Endothelial cell of umbilical vein (primary cell): ENCODE data around the gene SEC16B. TPM values are rescaled to one million over a fixed set of nuclear protein-coding genes. Genes with fewer than 3 reads are reported as not detected.

Experiments used
- BruUV-seq: library from RNA; stranded (reverse); fragments of 400-500 nt; replicated peaks from 2 replicates; lab custom pipeline; 2021; lab: Mats Ljungman, UMichigan
- CTCF ChIA-PET: fragments of 300-600, 350-600 bp; sonication (Branson Sonifier 250); formaldehyde crosslinking; loops from one replicate; lab custom pipeline; 2021; ENCODE audit warnings: antibody characterized with exemption, inconsistent platforms; lab: Charles Lee
- POLR2A ChIA-PET: fragments of 300-600, 350-600 bp; sonication (Branson Sonifier 250); formaldehyde crosslinking; loops from one replicate; lab custom pipeline; 2021; ENCODE audit warnings: antibody characterized with exemption, inconsistent platforms; lab: Charles Lee
- DNase-seq: peaks from one replicate; pipeline ENCODE4 v3.0.0-alpha.2; 2011; ENCODE audit warnings: low read depth, low spot score
- FAIRE-seq: peaks from 2 replicates; lab custom pipeline; 2011; peaks lifted over from hg19 to GRCh38; lab: Jason Lieb, UNC
- H2AFZ ChIP-seq: 2 replicates; pipeline ENCODE4 v1.6.0; 2012; ENCODE audit warnings: low read depth, low read length, control low read depth, inconsistent platforms
- H3K27ac ChIP-seq: 2 replicates; pipeline ENCODE4 v1.5.1; 2011; ENCODE audit warnings: low read depth, mild to moderate bottlenecking, control low read depth, low read length, moderate library complexity; ENCODE audit not compliant: insufficient read depth
- H3K27me3 ChIP-seq, 2 experiments: 2 replicates each; pipeline versions ENCODE4 v1.6.0 to v1.6.1; 2011; ENCODE audit warnings: low read length in 2 of 2, mixed read lengths in 1 of 2; ENCODE audit not compliant: control insufficient read depth in 2 of 2, insufficient read depth in 2 of 2
- H3K36me3 ChIP-seq, 2 experiments: 2 replicates in 1 of 2; 3 replicates in 1 of 2; pipeline ENCODE4 v1.5.1; 2011; ENCODE audit warnings: low read length in 2 of 2, mild to moderate bottlenecking in 1 of 2, moderate library complexity in 1 of 2; ENCODE audit not compliant: control insufficient read depth in 2 of 2, insufficient read depth in 2 of 2; ENCODE audit errors: extremely low read depth in 1 of 2
- H3K4me1 ChIP-seq: 3 replicates; pipeline ENCODE4 v1.5.1; 2011; ENCODE audit warnings: mild to moderate bottlenecking, low read length; ENCODE audit not compliant: control insufficient read depth, insufficient read depth; ENCODE audit errors: extremely low read depth
- H3K4me2 ChIP-seq: 2 replicates; pipeline ENCODE4 v1.6.1; 2011; ENCODE audit warnings: low read length, control low read depth, mixed read lengths; ENCODE audit not compliant: insufficient read depth
- H3K4me3 ChIP-seq, 3 experiments: fragments of 200-600 bp in 1 of 3; sonication (generic), shearing (Covaris generic) in 1 of 3; replicated peaks in 1 of 3; 2 replicates each; pipeline ENCODE4 v1.5.1; 2011 to 2016; ENCODE audit warnings: control low read depth in 3 of 3, low read length in 3 of 3, mild to moderate bottlenecking in 2 of 3, inconsistent platforms in 1 of 3, low read depth in 1 of 3, moderate library complexity in 1 of 3; ENCODE audit not compliant: insufficient read depth in 1 of 3
- H3K79me2 ChIP-seq: 2 replicates; pipeline ENCODE4 v1.6.0; 2012; ENCODE audit warnings: low read length, inconsistent platforms; ENCODE audit not compliant: control insufficient read depth, insufficient read depth
- H3K9ac ChIP-seq: replicated peaks from 2 replicates; pipeline ENCODE3; 2011; ENCODE audit warnings: low read length, control low read depth; ENCODE audit not compliant: insufficient read depth; ENCODE audit errors: extremely low read depth
- H3K9me1 ChIP-seq: replicated peaks from 3 replicates; pipeline ENCODE4 v1.6.0; 2011; ENCODE audit warnings: mild to moderate bottlenecking, low read length; ENCODE audit not compliant: control insufficient read depth, insufficient read depth; ENCODE audit errors: extremely low read depth
- H3K9me3 ChIP-seq: replicated peaks from 2 replicates; pipeline ENCODE4 v1.5.1; 2012; ENCODE audit warnings: low read length, inconsistent platforms; ENCODE audit not compliant: control insufficient read depth, insufficient read depth
- H4K20me1 ChIP-seq: replicated peaks from 2 replicates; pipeline ENCODE3; 2011; ENCODE audit warnings: mild to moderate bottlenecking, low read length; ENCODE audit not compliant: control insufficient read depth, insufficient read depth; ENCODE audit errors: extremely low read depth
- FOS ChIP-seq: IDR thresholded peaks from 2 replicates; pipeline ENCODE4 v1.6.1; 2011; ENCODE audit warnings: mild to moderate bottlenecking, low read length, moderate library complexity, borderline replicate concordance; ENCODE audit not compliant: insufficient read depth
- GATA2 ChIP-seq: IDR thresholded peaks from 2 replicates; pipeline ENCODE4 v1.7.0; 2011; ENCODE audit warnings: low read depth, mild to moderate bottlenecking, moderate library complexity, mixed read lengths, low read length; ENCODE audit not compliant: insufficient read length, insufficient read depth
- dilution Hi-C: fragments of 300-500 bp; cut with MboI; formaldehyde crosslinking; loops from one replicate; pipeline ENCODE4 v1.15.0; 2019; ENCODE audit warnings: low sequenced_read_pairs; ENCODE audit not compliant: extremely low pct_ligation_motif_present
- intact Hi-C: fragments of 100-400 bp; cut with micrococcal nuclease; formaldehyde crosslinking; loops from one replicate; pipeline ENCODE4 v1.10.0; 2022
- polyA plus RNA-seq, 4 experiments: library from polyadenylated mRNA; depleted of rRNA in 3 of 4; stranded (reverse) in 3 of 4; unstranded in 1 of 4; fragments of >200 nt; gene quantifications; 2 replicates each; pipeline versions ENCODE4 v1.2.1 to v1.2.3, GENCODE V29; 2011 to 2012; ENCODE audit warnings: missing spikeins in 1 of 4
- total RNA-seq: library from RNA; stranded (reverse); gene quantifications from 2 replicates; pipeline ENCODE4 v1.2.3, GENCODE V29; 2021
- TF ChIP-seq, protein P1 (sequence below), 2 donors: IDR thresholded peaks; 1 replicate in 1 of 2; 2 replicates in 1 of 2; pipeline ENCODE4 v1.5.1; 2011; ENCODE audit warnings: low read length in 2 of 2, mild to moderate bottlenecking in 2 of 2, moderate library complexity in 2 of 2, control low read depth in 1 of 2, inconsistent platforms in 1 of 2, low read depth in 1 of 2; ENCODE audit not compliant: insufficient read depth in 1 of 2; ENCODE audit errors: extremely low read depth in 1 of 2

Gene SEC16B
- total and polyA plus RNA-seq, 2 donors (not counting 3 experiments of a cell fraction or from before 2014, with no cell fraction given): 0.44 to 0.58 TPM

- no peak for FAIRE-seq
- intact Hi-C loops: no loop called here
- dilution Hi-C loops: no loop called here
- Histone ChIP-seq H3K9me3 (no peaks in the 10 kb centered on the region), H2AFZ (no peak overlapping the region), H3K4me1 (peaks cover 7% of the 10 kb centered on the region), H3K27me3 (no peaks in the 10 kb centered on the region), H3K4me2 (no peak overlapping the region), H3K79me2 (no peaks in the 10 kb centered on the region), H3K9ac (no peak overlapping the region), H3K4me3 (no peak overlapping the region), H4K20me1 (no peaks in the 10 kb centered on the region), H3K36me3 (no peaks in the 10 kb centered on the region), H3K9me1 (no peaks in the 10 kb centered on the region), H3K27ac (no peak overlapping the region)
- CTCF ChIA-PET: interaction anchor here (1.0 kb wide), 1 partner anchor 21 kb away, joined by 3 read pairs; no protein-coding TSS in a partner anchor
- BruUV-seq: no TSS peak
- DNase-seq: no peak
- POLR2A ChIA-PET: no interaction called here
- no peak for TF ChIP-seq FOS
- TF ChIP-seq, protein P1, sequence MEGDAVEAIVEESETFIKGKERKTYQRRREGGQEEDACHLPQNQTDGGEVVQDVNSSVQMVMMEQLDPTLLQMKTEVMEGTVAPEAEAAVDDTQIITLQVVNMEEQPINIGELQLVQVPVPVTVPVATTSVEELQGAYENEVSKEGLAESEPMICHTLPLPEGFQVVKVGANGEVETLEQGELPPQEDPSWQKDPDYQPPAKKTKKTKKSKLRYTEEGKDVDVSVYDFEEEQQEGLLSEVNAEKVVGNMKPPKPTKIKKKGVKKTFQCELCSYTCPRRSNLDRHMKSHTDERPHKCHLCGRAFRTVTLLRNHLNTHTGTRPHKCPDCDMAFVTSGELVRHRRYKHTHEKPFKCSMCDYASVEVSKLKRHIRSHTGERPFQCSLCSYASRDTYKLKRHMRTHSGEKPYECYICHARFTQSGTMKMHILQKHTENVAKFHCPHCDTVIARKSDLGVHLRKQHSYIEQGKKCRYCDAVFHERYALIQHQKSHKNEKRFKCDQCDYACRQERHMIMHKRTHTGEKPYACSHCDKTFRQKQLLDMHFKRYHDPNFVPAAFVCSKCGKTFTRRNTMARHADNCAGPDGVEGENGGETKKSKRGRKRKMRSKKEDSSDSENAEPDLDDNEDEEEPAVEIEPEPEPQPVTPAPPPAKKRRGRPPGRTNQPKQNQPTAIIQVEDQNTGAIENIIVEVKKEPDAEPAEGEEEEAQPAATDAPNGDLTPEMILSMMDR (IDR thresholded peaks at IDR 0.05; ENCODE audit: extremely low read depth in 1 of 2, insufficient read depth in 1 of 2, low read depth in 1 of 2, low read length in 2 of 2): no peak
Measured at GRCh38 chr1:177934927-177935326, 34.9 kb downstream of the SEC16B start.

DNA sequence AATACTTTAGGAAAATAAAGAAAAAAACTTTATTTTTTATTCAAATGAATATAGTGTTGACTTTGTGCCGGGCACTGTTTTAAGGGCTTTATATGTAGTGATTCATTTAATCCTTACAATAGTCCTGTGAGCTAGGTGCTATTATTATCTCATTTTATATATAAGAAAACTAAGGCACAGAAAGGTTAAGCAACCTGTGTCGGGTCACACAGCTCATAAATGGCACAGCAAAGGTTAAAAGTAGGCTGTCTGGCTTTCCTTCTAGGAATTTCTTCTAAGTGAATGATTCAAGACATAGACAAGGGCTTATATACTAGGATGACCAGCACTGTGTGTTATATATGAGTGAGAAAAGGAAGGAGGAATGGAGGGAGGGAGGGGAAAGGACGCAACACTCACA, 35.4 kb downstream of the SEC16B start:
- Histone ChIP-seq H3K4me1 (peaks cover 7% of the 10 kb centered on the region), H3K9ac (no peak overlapping the region), H2AFZ (no peak overlapping the region), H3K27me3 (no peaks in the 10 kb centered on the region), H3K9me3 (no peaks in the 10 kb centered on the region), H3K27ac (no peak overlapping the region), H4K20me1 (no peaks in the 10 kb centered on the region), H3K9me1 (no peaks in the 10 kb centered on the region), H3K79me2 (no peaks in the 10 kb centered on the region), H3K36me3 (no peaks in the 10 kb centered on the region), H3K4me2 (no peak overlapping the region), H3K4me3 (no peak overlapping the region)
- ChIA-PET POLR2A (no interaction called here), CTCF (interaction anchor here (0.8 to 1.3 kb wide), 3 partner anchors 11 to 1036 kb away, joined by 3 to 6 read pairs (median 5); no protein-coding TSS in a partner anchor)
- dilution Hi-C loops: no loop called here
- no TSS peak for BruUV-seq
- FAIRE-seq: no peak
- intact Hi-C loops: no loop called here
- no peak for TF ChIP-seq GATA2
- no peak for DNase-seq
